K562 (cell line): ENCODE results near the gene HLF. TPM values are rescaled to one million over a fixed set of nuclear protein-coding genes. Genes with fewer than 3 reads are reported as not detected.

Experiments
- ATAC-seq: fragments of 200-7000 bp; cut with Tn5 transposase; 3 replicates; pipeline ENCODE4 v1.9.1; 2020; ENCODE audit warnings: moderate library complexity
- BruUV-seq: library from RNA; stranded (reverse); fragments of 400-500 nt; replicated peaks from 2 replicates; lab custom pipeline; 2021; lab: Mats Ljungman, UMichigan
- CTCF ChIA-PET: fragments of 300-600 bp; formaldehyde crosslinking; extraction: SDS; loops from one replicate; lab custom pipeline; 2021; ENCODE audit warnings: low intra/inter-chr PET ratio; lab: Yijun Ruan, JAX
- POLR2A ChIA-PET: fragments of 300-600, 350-650 bp; sonication (Branson Sonifier 250); formaldehyde crosslinking; extraction: SDS; loops from one replicate; lab custom pipeline; 2021; ENCODE audit warnings: antibody characterized with exemption, inconsistent platforms; lab: Yijun Ruan, JAX
- DNase-seq, 4 experiments: peaks; one replicate each; pipeline versions ENCODE4 v3.0.0 to v3.0.0-alpha.2; 2011 to 2018; ENCODE audit warnings: low spot score in 3 of 4, mixed read lengths in 3 of 4; ENCODE audit errors: extremely low read depth in 1 of 4
- FAIRE-seq: peaks from 2 replicates; lab custom pipeline; 2011; peaks lifted over from hg19 to GRCh38; lab: Jason Lieb, UNC
- H2AFZ ChIP-seq: 2 replicates; pipeline ENCODE4 v1.6.0; 2011; ENCODE audit warnings: low read depth, low read length, control low read depth, inconsistent platforms
- H3K27ac ChIP-seq: fragments of 200-600 bp; 3 replicates; pipeline ENCODE4 v1.8.0; 2011; ENCODE audit warnings: low read depth, mild to moderate bottlenecking, control low read depth, inconsistent platforms, low read length, moderate library complexity, mixed read lengths; ENCODE audit errors: extremely low read depth
- H3K27me3 ChIP-seq, 2 experiments: fragments of 300-600 bp in 1 of 2; 2 replicates in 1 of 2; 3 replicates in 1 of 2; pipeline versions ENCODE4 v1.6.0 to v1.8.0; 2011; ENCODE audit warnings: inconsistent platforms in 2 of 2, low read length in 2 of 2, mild to moderate bottlenecking in 1 of 2, mixed read lengths in 1 of 2, moderate library complexity in 1 of 2; ENCODE audit not compliant: control insufficient read depth in 2 of 2, insufficient read depth in 2 of 2
- H3K36me3 ChIP-seq: fragments of 300-600 bp; 3 replicates; pipeline ENCODE4 v1.8.0; 2011; ENCODE audit warnings: mild to moderate bottlenecking, low read length, inconsistent platforms; ENCODE audit not compliant: control insufficient read depth, insufficient read depth
- H3K4me1 ChIP-seq, 2 experiments: fragments of 200-600 bp in 1 of 2; replicated peaks in 1 of 2; 2 replicates in 1 of 2; 3 replicates in 1 of 2; pipeline versions ENCODE4 v1.5.1 to v1.8.0; 2011; ENCODE audit warnings: inconsistent platforms in 2 of 2, low read length in 2 of 2, mild to moderate bottlenecking in 1 of 2, mixed read lengths in 1 of 2, moderate library complexity in 1 of 2; ENCODE audit not compliant: control insufficient read depth in 2 of 2, insufficient read depth in 2 of 2
- H3K4me2 ChIP-seq: 2 replicates; pipeline ENCODE4 v1.6.1; 2011; ENCODE audit warnings: low read length, control low read depth, inconsistent platforms, mixed read lengths; ENCODE audit not compliant: insufficient read depth
- H3K4me3 ChIP-seq: fragments of 200-600 bp; sonication (generic), shearing (Covaris generic); 2 replicates; pipeline ENCODE4 v1.5.1; 2016; ENCODE audit warnings: control low read depth, inconsistent platforms
- H3K79me2 ChIP-seq: fragments of 200-600 bp; 3 replicates; pipeline ENCODE4 v1.8.0; 2011; ENCODE audit warnings: low read length, inconsistent platforms; ENCODE audit not compliant: control insufficient read depth, insufficient read depth
- H3K9ac ChIP-seq, 2 experiments: 2 replicates each; pipeline versions ENCODE4 v1.6.0 to v1.6.1; 2011; ENCODE audit warnings: low read depth in 2 of 2, low read length in 2 of 2, control low read depth in 1 of 2, inconsistent platforms in 1 of 2, mild to moderate bottlenecking in 1 of 2, mixed read lengths in 1 of 2; ENCODE audit not compliant: insufficient read depth in 1 of 2
- H3K9me1 ChIP-seq: one replicate; pipeline ENCODE4 v1.6.0; 2011; ENCODE audit warnings: inconsistent platforms, mild to moderate bottlenecking, low read length, moderate library complexity; ENCODE audit not compliant: control insufficient read depth, insufficient read depth
- H3K9me3 ChIP-seq: replicated peaks from 2 replicates; pipeline ENCODE4 v1.5.1; 2011; ENCODE audit warnings: low read depth, low read length, inconsistent platforms; ENCODE audit not compliant: control insufficient read depth, insufficient read depth
- H4K20me1 ChIP-seq: replicated peaks from 2 replicates; pipeline ENCODE4 v1.6.1; 2011; ENCODE audit warnings: low read length, inconsistent platforms, mixed read lengths; ENCODE audit not compliant: control insufficient read depth, insufficient read depth
- CBX5 ChIP-seq: IDR thresholded peaks from 2 replicates; pipeline ENCODE4 v1.6.1; 2014; ENCODE audit warnings: low read depth, borderline replicate concordance
- CHD1 ChIP-seq: fragments of 200-600 bp; sonication (generic); IDR thresholded peaks from one replicate; pipeline ENCODE4 v1.6.1; 2012; ENCODE audit warnings: mild to moderate bottlenecking, moderate library complexity, low read length, inconsistent platforms
- HBP1 ChIP-seq: fragments of 450-650 bp; formaldehyde crosslinking; IDR thresholded peaks from 2 replicates; pipeline ENCODE4 v1.4.0; 2022; ENCODE audit warnings: missing genetic modification characterization
- HSF4 ChIP-seq: fragments of 250-450 bp; sonication (Bioruptor Pico); IDR thresholded peaks from 2 replicates; pipeline ENCODE4 v2.1.2; 2022; ENCODE audit warnings: mild to moderate bottlenecking, moderate library complexity, borderline replicate concordance
- KAT7 ChIP-seq: sonication (generic); formaldehyde crosslinking; IDR thresholded peaks from 2 replicates; pipeline ENCODE4 v1.8.0; 2022; ENCODE audit warnings: missing genetic modification reagents, mild to moderate bottlenecking, borderline replicate concordance
- KLF16 ChIP-seq: IDR thresholded peaks from 2 replicates; pipeline ENCODE4 v1.6.1; 2016; ENCODE audit warnings: antibody characterized with exemption
- MCM2 ChIP-seq: fragments of 450-650 bp; IDR thresholded peaks from 2 replicates; pipeline ENCODE4 v1.6.1; 2017; ENCODE audit warnings: low read depth, mild to moderate bottlenecking
- MCM7 ChIP-seq, 2 experiments: fragments of 450-650 bp; IDR thresholded peaks; 2 replicates each; pipeline ENCODE4 v1.6.1; 2016 to 2018
- PHB2 ChIP-seq: fragments of 450-650 bp; IDR thresholded peaks from 2 replicates; pipeline ENCODE4 v1.6.1; 2017; ENCODE audit warnings: low read depth
- PTRF ChIP-seq: fragments of 450-650 bp; IDR thresholded peaks from 2 replicates; pipeline ENCODE4 v1.6.1; 2016; ENCODE audit warnings: mild to moderate bottlenecking, missing genetic modification characterization, missing compliant biosample characterization
- RBM14 ChIP-seq: fragments of 200-400 bp; formaldehyde crosslinking; IDR thresholded peaks from 2 replicates; pipeline ENCODE4 v1.6.1; 2018; ENCODE audit warnings: low read depth, mild to moderate bottlenecking, low read length, moderate library complexity, borderline replicate concordance; ENCODE audit not compliant: insufficient read depth
- RBM17 ChIP-seq: fragments of 200-400 bp; formaldehyde crosslinking; IDR thresholded peaks from 2 replicates; pipeline ENCODE4 v1.6.1; 2017; ENCODE audit warnings: low read depth, mild to moderate bottlenecking, low read length, borderline replicate concordance
- TEAD2 ChIP-seq: fragments of 450-650 bp; IDR thresholded peaks from 2 replicates; pipeline ENCODE4 v1.6.1; 2016; ENCODE audit warnings: missing genetic modification characterization, control low read depth, missing compliant biosample characterization
- ZNF143 ChIP-seq: sonication (generic); formaldehyde crosslinking; IDR thresholded peaks from 2 replicates; pipeline ENCODE4 v1.9.0; 2022; ENCODE audit warnings: mild to moderate bottlenecking, missing genetic modification reagents
- ZNF431 ChIP-seq: sonication (generic); formaldehyde crosslinking; IDR thresholded peaks from 2 replicates; pipeline ENCODE4 v1.8.0; 2022; ENCODE audit warnings: mild to moderate bottlenecking, missing genetic modification reagents
- ZZZ3 ChIP-seq: fragments of 450-650 bp; IDR thresholded peaks from 2 replicates; pipeline ENCODE4 v1.6.1; 2016; ENCODE audit warnings: antibody characterized with exemption, mild to moderate bottlenecking, moderate library complexity
- WGBS: fragments of 100-300 bp; shearing (Covaris generic); methylation state at CpG from one replicate; pipeline ENCODE4 v1.1.6; 2016; ENCODE audit warnings: low coverage, mixed read lengths; ENCODE audit not compliant: insufficient coverage; ENCODE audit errors: missing lambda C conversion rate; 5-methylcytosine and 5-hydroxymethylcytosine counted together
- in situ Hi-C: fragments of 300-500 bp; cut with MboI; formaldehyde crosslinking; loops from 4 replicates; pipeline ENCODE4 v1.15.0; 2018; ENCODE audit warnings: inconsistent platforms, mixed read lengths
- intact Hi-C: fragments of 100-400 bp; cut with micrococcal nuclease; formaldehyde crosslinking; loops from 2 replicates; pipeline ENCODE4 v1.14.2; 2022
- polyA plus RNA-seq, 8 experiments: library from polyadenylated mRNA; depleted of rRNA in 4 of 8; stranded (reverse) in 5 of 8; unstranded in 3 of 8; fragments of >200 nt; fragmentation: Nextera tagmentation in 2 of 8; fragmentation: Illumina TruSeq in 1 of 8; extraction: Ambion mirVana in 2 of 8; extraction: Trizol in 1 of 8; gene quantifications; 2 replicates each; pipeline versions ENCODE4 v1.2.1 to v1.2.3, GENCODE V29; 2011 to 2014; ENCODE audit warnings: inconsistent platforms in 1 of 8, missing spikeins in 1 of 8
- total RNA-seq, 7 experiments: library from RNA; depleted of rRNA in 6 of 7; stranded (reverse); fragments of >200 nt in 6 of 7; fragmentation: Illumina TruSeq in 2 of 7; extraction: Trizol in 2 of 7; gene quantifications; 2 replicates each; pipeline versions ENCODE4 v1.2.1 to v1.2.3, GENCODE V29; 2011 to 2021; ENCODE audit warnings: low replicate concordance in 1 of 7
- TF ChIP-seq, protein P1 (sequence below): fragments of 450-650 bp; conservative IDR thresholded peaks from 2 replicates; pipeline ENCODE4 v1.6.1; 2016; ENCODE audit warnings: missing genetic modification characterization, low read depth, mild to moderate bottlenecking, missing compliant biosample characterization, moderate library complexity
- TF ChIP-seq, protein P2 (sequence below): sonication (generic); formaldehyde crosslinking; IDR thresholded peaks from 2 replicates; pipeline ENCODE4 v1.8.0; 2022; ENCODE audit warnings: missing genetic modification reagents, mild to moderate bottlenecking, borderline replicate concordance

Gene HLF
- total and polyA plus RNA-seq, 9 of the 15 experiments (the other 6 are each of a cell fraction or from before 2014, with no cell fraction given): 0.03 to 0.24 (median 0.09) TPM

DNA sequence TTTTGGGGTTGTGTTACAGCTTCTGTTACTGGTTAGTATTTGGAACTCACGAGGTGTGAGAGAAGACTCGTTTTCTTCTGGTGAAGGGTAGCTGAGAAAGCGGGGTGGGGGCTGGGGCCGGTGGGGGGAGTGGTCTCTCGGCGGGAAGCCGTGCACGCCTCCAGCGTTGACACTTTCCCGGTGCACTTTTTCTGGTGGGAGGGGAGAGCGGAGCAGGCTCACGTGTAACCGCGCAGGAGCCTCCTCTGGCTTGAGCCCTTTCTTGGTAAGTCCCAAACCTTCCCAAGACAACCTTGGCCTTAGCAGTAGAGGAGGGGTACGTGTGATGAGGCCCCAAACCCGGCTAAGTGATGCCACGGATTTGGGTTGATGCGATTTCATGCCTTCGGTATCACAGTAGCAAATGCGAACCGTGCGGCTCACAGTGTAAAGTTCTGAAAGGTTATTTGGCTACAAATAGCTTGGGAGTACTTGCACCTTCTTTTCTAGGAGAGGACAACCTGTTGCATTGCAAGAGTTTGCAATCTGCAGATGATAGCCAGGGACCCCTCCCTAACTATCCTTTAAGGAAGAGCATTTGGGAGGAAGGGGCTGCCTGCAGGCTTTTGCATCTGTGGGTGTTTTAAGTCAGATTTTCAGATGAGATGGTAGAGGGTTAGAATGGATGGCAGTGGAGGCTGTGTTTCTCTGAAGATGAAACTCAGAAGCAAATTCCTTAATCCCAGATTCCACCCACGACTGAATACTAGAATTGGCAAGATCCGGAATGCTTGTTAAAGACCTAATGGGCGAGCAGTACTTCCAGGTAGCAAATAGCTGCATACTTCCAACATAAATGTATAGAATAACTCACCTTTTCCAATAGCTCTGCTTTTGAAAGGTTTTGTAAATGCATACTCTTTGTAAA lies 1.5 kb downstream of the HLF start:
- FAIRE-seq (no peak), DNase-seq (no peak), ATAC-seq (no peak)
- Histone ChIP-seq H3K4me3 (no peak overlapping the region), H3K4me1 (peaks cover 0 to 24% of the 10 kb centered on the region in 2 experiments; a peak in 2 of 5 replicates), H2AFZ (no peak overlapping the region), H3K4me2 (no peak overlapping the region), H4K20me1 (no peaks in the 10 kb centered on the region), H3K27me3 (peaks cover 16 to 22% of the 10 kb centered on the region in 2 experiments), H3K79me2 (no peaks in the 10 kb centered on the region), H3K36me3 (no peaks in the 10 kb centered on the region), H3K9ac (no peak overlapping the region), H3K9me1 (no peaks in the 10 kb centered on the region), H3K9me3 (no peaks in the 10 kb centered on the region; the same call in 1 of the 2 replicates), H3K27ac (no peak overlapping the region)
- 26% methylated on average over 22 of the region's 25 CpGs for WGBS
- ChIA-PET CTCF (no interaction called here), POLR2A (interaction anchor here (1.2 kb wide), 1 partner anchor 11 kb away, joined by 5 read pairs; no protein-coding TSS in a partner anchor)
- intact Hi-C loops (no loop called here), in situ Hi-C loops (no loop called here)
- no TSS peak for BruUV-seq
- TF ChIP-seq RBM17: no peak
- TF ChIP-seq ZZZ3: no peak
- no peak for TF ChIP-seq PTRF (tag)
- TF ChIP-seq RBM14: no peak
- no peak for TF ChIP-seq KLF16
- TF ChIP-seq, protein P1, sequence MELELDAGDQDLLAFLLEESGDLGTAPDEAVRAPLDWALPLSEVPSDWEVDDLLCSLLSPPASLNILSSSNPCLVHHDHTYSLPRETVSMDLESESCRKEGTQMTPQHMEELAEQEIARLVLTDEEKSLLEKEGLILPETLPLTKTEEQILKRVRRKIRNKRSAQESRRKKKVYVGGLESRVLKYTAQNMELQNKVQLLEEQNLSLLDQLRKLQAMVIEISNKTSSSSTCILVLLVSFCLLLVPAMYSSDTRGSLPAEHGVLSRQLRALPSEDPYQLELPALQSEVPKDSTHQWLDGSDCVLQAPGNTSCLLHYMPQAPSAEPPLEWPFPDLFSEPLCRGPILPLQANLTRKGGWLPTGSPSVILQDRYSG (tag): no peak
- TF ChIP-seq MCM2: no peak
- TF ChIP-seq, protein P2, sequence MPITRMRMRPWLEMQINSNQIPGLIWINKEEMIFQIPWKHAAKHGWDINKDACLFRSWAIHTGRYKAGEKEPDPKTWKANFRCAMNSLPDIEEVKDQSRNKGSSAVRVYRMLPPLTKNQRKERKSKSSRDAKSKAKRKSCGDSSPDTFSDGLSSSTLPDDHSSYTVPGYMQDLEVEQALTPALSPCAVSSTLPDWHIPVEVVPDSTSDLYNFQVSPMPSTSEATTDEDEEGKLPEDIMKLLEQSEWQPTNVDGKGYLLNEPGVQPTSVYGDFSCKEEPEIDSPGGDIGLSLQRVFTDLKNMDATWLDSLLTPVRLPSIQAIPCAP (CRISPR knock-in tag): no peak
- TF ChIP-seq MCM7 (IDR thresholded peaks at IDR 0.05): no peak
- TF ChIP-seq CBX5: no peak
- no peak for TF ChIP-seq TEAD2 (tag)
- TF ChIP-seq CHD1: no peak
- no peak for TF ChIP-seq HSF4 (CRISPR knock-in tag)
- no peak for TF ChIP-seq KAT7 (CRISPR knock-in tag)
- no peak for TF ChIP-seq ZNF431 (CRISPR knock-in tag)
- no peak for TF ChIP-seq HBP1
- no peak for TF ChIP-seq PHB2
- no peak for TF ChIP-seq ZNF143 (CRISPR knock-in tag)
